GM23338 (cell line): ENCODE data around the gene EVA1B.

ENCODE experiments used
- CREB1 ChIP-seq: fragments of 250-450 bp; sonication (Bioruptor Pico); IDR thresholded peaks from 2 replicates; pipeline ENCODE4 v1.5.0; 2020; ENCODE audit warnings: low read depth, mild to moderate bottlenecking, moderate library complexity
- CTCF ChIP-seq, 2 experiments: fragments of 200-600 bp in 1 of 2; sonication (generic) in 1 of 2; conservative IDR thresholded peaks; 2 replicates each; pipeline versions ENCODE4 v1.5.1 to v1.6.1; 2016 to 2017; ENCODE audit warnings: antibody characterized with exemption in 2 of 2, low read depth in 2 of 2, mild to moderate bottlenecking in 2 of 2, moderate library complexity in 1 of 2
- ETS1 ChIP-seq: IDR thresholded peaks from 2 replicates; pipeline ENCODE4 v1.6.1; 2016; ENCODE audit warnings: antibody characterized with exemption
- EZH2 ChIP-seq: fragments of 200-600 bp; sonication (generic); IDR thresholded peaks from one replicate; pipeline ENCODE4 v1.8.0; 2017; ENCODE audit warnings: antibody characterized with exemption, mild to moderate bottlenecking, low read depth; ENCODE audit not compliant: unreplicated experiment
- EZH2phosphoT487 ChIP-seq: fragments of 200-600 bp; sonication (generic); IDR thresholded peaks from one replicate; pipeline ENCODE4 v1.8.1; 2018; ENCODE audit warnings: antibody characterized with exemption; ENCODE audit not compliant: unreplicated experiment
- JUNB ChIP-seq: IDR thresholded peaks from one replicate; pipeline ENCODE4 v1.6.1; 2016; ENCODE audit warnings: antibody characterized with exemption; ENCODE audit not compliant: unreplicated experiment
- NANOG ChIP-seq: IDR thresholded peaks from 2 replicates; pipeline ENCODE4 v1.6.1; 2016; ENCODE audit warnings: antibody characterized with exemption, borderline replicate concordance
- POLR2AphosphoS5 ChIP-seq: IDR thresholded peaks from 2 replicates; pipeline ENCODE4 v1.6.1; 2016; ENCODE audit warnings: antibody characterized with exemption, low read depth
- ZNF114 ChIP-seq: fragments of 250-450 bp; sonication (Bioruptor Pico); IDR thresholded peaks from 2 replicates; pipeline ENCODE4 v1.5.0; 2020; ENCODE audit warnings: mild to moderate bottlenecking, moderate library complexity
- ZNF331 ChIP-seq: fragments of 250-450 bp; sonication (Bioruptor Pico); IDR thresholded peaks from 2 replicates; pipeline ENCODE4 v1.5.0; 2020; ENCODE audit warnings: low read depth, mild to moderate bottlenecking, moderate library complexity
- ZNF462 ChIP-seq: fragments of 250-450 bp; sonication (Bioruptor Pico); IDR thresholded peaks from 2 replicates; pipeline ENCODE4 v1.5.0; 2020; ENCODE audit warnings: mild to moderate bottlenecking, moderate library complexity
- TF ChIP-seq, protein P1 (sequence below): IDR thresholded peaks from one replicate; pipeline ENCODE4 v1.6.1; 2018; ENCODE audit warnings: antibody characterized with exemption; ENCODE audit not compliant: unreplicated experiment

GRCh38 chr1:36301220-36301619, 22.2 kb downstream of the EVA1B start:
- TF ChIP-seq CTCF (conservative IDR thresholded peaks at IDR 0.05; ENCODE audit: low read depth in 2 of 2) (no peak), NANOG (no peak), EZH2phosphoT487 (no peak), ZNF331 (no peak), POLR2AphosphoS5 (no peak), EZH2 (no peak), CREB1 (CRISPR knock-in tag) (no peak), ETS1 (no peak), ZNF114 (CRISPR knock-in tag) (no peak), JUNB (no peak), ZNF462 (no peak)
- TF ChIP-seq, protein P1, sequence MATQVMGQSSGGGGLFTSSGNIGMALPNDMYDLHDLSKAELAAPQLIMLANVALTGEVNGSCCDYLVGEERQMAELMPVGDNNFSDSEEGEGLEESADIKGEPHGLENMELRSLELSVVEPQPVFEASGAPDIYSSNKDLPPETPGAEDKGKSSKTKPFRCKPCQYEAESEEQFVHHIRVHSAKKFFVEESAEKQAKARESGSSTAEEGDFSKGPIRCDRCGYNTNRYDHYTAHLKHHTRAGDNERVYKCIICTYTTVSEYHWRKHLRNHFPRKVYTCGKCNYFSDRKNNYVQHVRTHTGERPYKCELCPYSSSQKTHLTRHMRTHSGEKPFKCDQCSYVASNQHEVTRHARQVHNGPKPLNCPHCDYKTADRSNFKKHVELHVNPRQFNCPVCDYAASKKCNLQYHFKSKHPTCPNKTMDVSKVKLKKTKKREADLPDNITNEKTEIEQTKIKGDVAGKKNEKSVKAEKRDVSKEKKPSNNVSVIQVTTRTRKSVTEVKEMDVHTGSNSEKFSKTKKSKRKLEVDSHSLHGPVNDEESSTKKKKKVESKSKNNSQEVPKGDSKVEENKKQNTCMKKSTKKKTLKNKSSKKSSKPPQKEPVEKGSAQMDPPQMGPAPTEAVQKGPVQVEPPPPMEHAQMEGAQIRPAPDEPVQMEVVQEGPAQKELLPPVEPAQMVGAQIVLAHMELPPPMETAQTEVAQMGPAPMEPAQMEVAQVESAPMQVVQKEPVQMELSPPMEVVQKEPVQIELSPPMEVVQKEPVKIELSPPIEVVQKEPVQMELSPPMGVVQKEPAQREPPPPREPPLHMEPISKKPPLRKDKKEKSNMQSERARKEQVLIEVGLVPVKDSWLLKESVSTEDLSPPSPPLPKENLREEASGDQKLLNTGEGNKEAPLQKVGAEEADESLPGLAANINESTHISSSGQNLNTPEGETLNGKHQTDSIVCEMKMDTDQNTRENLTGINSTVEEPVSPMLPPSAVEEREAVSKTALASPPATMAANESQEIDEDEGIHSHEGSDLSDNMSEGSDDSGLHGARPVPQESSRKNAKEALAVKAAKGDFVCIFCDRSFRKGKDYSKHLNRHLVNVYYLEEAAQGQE: no peak
